Activated T-helper 1 cell treated with anti-CD3 and anti-CD28 coated beads, Interleukin-2, amount 50 U/mL, for 16 hours (primary cell): ENCODE measurements around the gene DGKI.

Experiments used
- DNase-seq, 2 donors: peaks; one replicate each; pipeline ENCODE4 v3.0.0-alpha.2; 2020; ENCODE audit warnings: low read depth in 1 of 2, low spot score in 1 of 2

Gene DGKI

GRCh38 chr7:137657476-137658189 is 189.1 kb downstream of the DGKI start:
- DNase-seq: no peak

GRCh38 chr7:137656850-137657232 is 189.9 kb downstream of the DGKI start:
- no peak for DNase-seq

GRCh38 chr7:137656227-137656849 is 190.4 kb downstream of the DGKI start:
- peak; percentile 12 to 15 for DNase-seq

GRCh38 chr7:137655804-137656203 is 191.0 kb downstream of the DGKI start:
- no peak for DNase-seq

GRCh38 chr7:137652721-137653120 is 194.1 kb downstream of the DGKI start:
- DNase-seq: no peak

GRCh38 chr7:137647905-137648565 is 198.7 kb downstream of the DGKI start:
- DNase-seq: no peak

- no peak for DNase-seq
Observed at GRCh38 chr7:137642472-137642871, 204.3 kb downstream of the DGKI start.

- DNase-seq: no peak
Observed at GRCh38 chr7:137642031-137642430, 204.7 kb downstream of the DGKI start.

GRCh38 chr7:137636376-137636775 is 210.4 kb downstream of the DGKI start:
- no peak for DNase-seq

- DNase-seq: no peak
Observed at GRCh38 chr7:137635874-137636273, 210.9 kb downstream of the DGKI start.

- DNase-seq: no peak
Observed at GRCh38 chr7:137635132-137635531, 211.6 kb downstream of the DGKI start.

- DNase-seq: no peak
Observed at GRCh38 chr7:137634356-137634755, 212.4 kb downstream of the DGKI start.

- DNase-seq: no peak
Observed at GRCh38 chr7:137633133-137633532, 213.6 kb downstream of the DGKI start.

- DNase-seq: no peak
Observed at GRCh38 chr7:137628216-137628615, 218.6 kb downstream of the DGKI start.

GRCh38 chr7:137626469-137627067 is 220.2 kb downstream of the DGKI start:
- DNase-seq: no peak

GRCh38 chr7:137625197-137625596 is 221.6 kb downstream of the DGKI start:
- no peak for DNase-seq

- DNase-seq: no peak
Observed at GRCh38 chr7:137619181-137619580, 227.6 kb downstream of the DGKI start.

GRCh38 chr7:137618748-137619147 is 228.0 kb downstream of the DGKI start:
- no peak for DNase-seq

- DNase-seq: no peak
Observed at GRCh38 chr7:137613006-137613525, 233.7 kb downstream of the DGKI start.

GRCh38 chr7:137611606-137612005 is 235.2 kb downstream of the DGKI start:
- DNase-seq: no peak

GRCh38 chr7:137609500-137609899 is 237.3 kb downstream of the DGKI start:
- no peak for DNase-seq
